KMS-11 (cell line): ENCODE measurements around the gene SRPRA.
A peak's percentile ranks its signal among the peaks of the same experiment; 100 is the strongest.

Experiments
- H2AFZ ChIP-seq: fragments of 200-600 bp; sonication (generic); 2 replicates; pipeline ENCODE4 v1.6.1; 2016; ENCODE audit warnings: antibody characterized with exemption, mixed run types, low read depth
- H3K27ac ChIP-seq: fragments of 200-600 bp; sonication (generic); 2 replicates; pipeline ENCODE4 v1.6.1; 2016; ENCODE audit warnings: mild to moderate bottlenecking, mixed run types
- H3K27me3 ChIP-seq: fragments of 200-600 bp; sonication (generic); 2 replicates; pipeline ENCODE4 v1.6.1; 2017; ENCODE audit warnings: mild to moderate bottlenecking, low read depth, mixed run types, moderate library complexity; ENCODE audit not compliant: insufficient read depth
- H3K36me3 ChIP-seq: fragments of 200-600 bp; sonication (generic); 2 replicates; pipeline ENCODE4 v1.6.1; 2017; ENCODE audit warnings: mild to moderate bottlenecking, mixed run types; ENCODE audit not compliant: insufficient read depth
- H3K4me1 ChIP-seq: fragments of 200-600 bp; sonication (generic); 2 replicates; pipeline ENCODE4 v1.6.1; 2016; ENCODE audit warnings: mild to moderate bottlenecking, low read depth, mixed run types; ENCODE audit not compliant: poor library complexity, severe bottlenecking
- H3K4me2 ChIP-seq: fragments of 200-600 bp; sonication (generic); 2 replicates; pipeline ENCODE4 v1.7.0; 2016; ENCODE audit warnings: mild to moderate bottlenecking, mixed run types
- H3K4me3 ChIP-seq: fragments of 200-600 bp; sonication (generic); IDR thresholded peaks from 2 replicates; pipeline ENCODE4 v1.6.1; 2017; ENCODE audit warnings: low read depth, low read length, mixed read lengths; ENCODE audit not compliant: insufficient read depth
- H3K79me2 ChIP-seq: fragments of 200-600 bp; sonication (generic); 2 replicates; pipeline ENCODE4 v1.6.1; 2016; ENCODE audit warnings: low read depth, mixed run types; ENCODE audit not compliant: insufficient read depth
- H3K9ac ChIP-seq: fragments of 200-600 bp; sonication (generic); 2 replicates; pipeline ENCODE4 v1.6.1; 2016; ENCODE audit warnings: mild to moderate bottlenecking, mixed run types
- H4K20me1 ChIP-seq: fragments of 200-600 bp; sonication (generic); 2 replicates; pipeline ENCODE4 v1.6.1; 2016; ENCODE audit warnings: mild to moderate bottlenecking, mixed run types; ENCODE audit not compliant: insufficient read depth
- CTCF ChIP-seq: fragments of 200-600 bp; sonication (generic); conservative IDR thresholded peaks from 2 replicates; pipeline ENCODE4 v1.6.1; 2017; ENCODE audit warnings: low read depth, mild to moderate bottlenecking, antibody characterized with exemption, low read length, moderate library complexity, mixed read lengths

SRPRA gene

GRCh38 chr11:126282736-126283591 lies 14.3 kb upstream of the SRPRA start, which contains the start of gene TIRAP:
Gene TIRAP, plus strand, starts transcription at chr11:126283093. Its CDS starts 7,802 bp downstream, at chr11:126290895.
- H3K27ac ChIP-seq, result peak within 1 kb of the TSS; percentile 80
- no peak for TF ChIP-seq CTCF
- peak within 1 kb of the TSS; percentile 50 for H2AFZ ChIP-seq
- peaks cover 21% of the 10 kb centered on the region for H3K4me1 ChIP-seq
- H3K4me2 ChIP-seq, result peak within 1 kb of the TSS; percentile 79
- H4K20me1 ChIP-seq, result no peaks in the 10 kb centered on the region
- peaks cover 5% of the 10 kb centered on the region; the same call in 1 of the 2 replicates for H3K79me2 ChIP-seq
- H3K27me3 ChIP-seq, result no peaks in the 10 kb centered on the region
- H3K36me3 ChIP-seq, result no peaks in the 10 kb centered on the region
- no peak within 1 kb of the TSS for H3K4me3 ChIP-seq
- peak within 1 kb of the TSS; percentile 71 for H3K9ac ChIP-seq

- no peak for TF ChIP-seq CTCF
- H3K27me3 ChIP-seq, result no peaks in the 10 kb centered on the region
- no peaks in the 10 kb centered on the region for H4K20me1 ChIP-seq
- no peaks in the 10 kb centered on the region for H3K36me3 ChIP-seq
- H3K27ac ChIP-seq, result peak overlapping the region; percentile 80
- peaks cover 5% of the 10 kb centered on the region; the same call in 1 of the 2 replicates for H3K79me2 ChIP-seq
- H3K4me2 ChIP-seq, result peak overlapping the region; percentile 57
- H3K4me3 ChIP-seq, result no peak overlapping the region
- H2AFZ ChIP-seq, result peak overlapping the region; percentile 50
- H3K4me1 ChIP-seq, result peaks cover 21% of the 10 kb centered on the region
- H3K9ac ChIP-seq, result peak overlapping the region; percentile 71; the same call in 1 of the 2 replicates
Measured at GRCh38 chr11:126282361-126282735, 13.7 kb upstream of the SRPRA start.

GRCh38 chr11:126281666-126282175 lies 13.0 kb upstream of the SRPRA start:
- peaks cover 5% of the 10 kb centered on the region; the same call in 1 of the 2 replicates for H3K79me2 ChIP-seq
- H4K20me1 ChIP-seq, result no peaks in the 10 kb centered on the region
- no peak overlapping the region for H3K9ac ChIP-seq
- TF ChIP-seq CTCF, result no peak
- H3K36me3 ChIP-seq, result no peaks in the 10 kb centered on the region
- no peak overlapping the region for H3K27ac ChIP-seq
- no peak overlapping the region for H3K4me3 ChIP-seq
- peaks cover 21% of the 10 kb centered on the region for H3K4me1 ChIP-seq
- H2AFZ ChIP-seq, result no peak overlapping the region
- no peak overlapping the region for H3K4me2 ChIP-seq
- no peaks in the 10 kb centered on the region for H3K27me3 ChIP-seq

- Histone ChIP-seq H3K27ac (no peak overlapping the region), H3K4me3 (no peak overlapping the region)
- no peak for TF ChIP-seq CTCF
Measured at GRCh38 chr11:126281245-126281644, 12.6 kb upstream of the SRPRA start.

More at GRCh38 chr11:126281245-126281644, 12.6 kb upstream of the SRPRA start:
- Histone ChIP-seq H3K9ac (no peak overlapping the region), H3K36me3 (no peaks in the 10 kb centered on the region), H4K20me1 (no peaks in the 10 kb centered on the region), H3K4me1 (peaks cover 21% of the 10 kb centered on the region), H3K27me3 (no peaks in the 10 kb centered on the region), H2AFZ (no peak overlapping the region), H3K4me2 (no peak overlapping the region), H3K79me2 (peaks cover 3% of the 10 kb centered on the region; the same call in 1 of the 2 replicates)
